Measurements from ENCODE around the gene MEN1.

- TF ChIP-seq, protein P1, sequence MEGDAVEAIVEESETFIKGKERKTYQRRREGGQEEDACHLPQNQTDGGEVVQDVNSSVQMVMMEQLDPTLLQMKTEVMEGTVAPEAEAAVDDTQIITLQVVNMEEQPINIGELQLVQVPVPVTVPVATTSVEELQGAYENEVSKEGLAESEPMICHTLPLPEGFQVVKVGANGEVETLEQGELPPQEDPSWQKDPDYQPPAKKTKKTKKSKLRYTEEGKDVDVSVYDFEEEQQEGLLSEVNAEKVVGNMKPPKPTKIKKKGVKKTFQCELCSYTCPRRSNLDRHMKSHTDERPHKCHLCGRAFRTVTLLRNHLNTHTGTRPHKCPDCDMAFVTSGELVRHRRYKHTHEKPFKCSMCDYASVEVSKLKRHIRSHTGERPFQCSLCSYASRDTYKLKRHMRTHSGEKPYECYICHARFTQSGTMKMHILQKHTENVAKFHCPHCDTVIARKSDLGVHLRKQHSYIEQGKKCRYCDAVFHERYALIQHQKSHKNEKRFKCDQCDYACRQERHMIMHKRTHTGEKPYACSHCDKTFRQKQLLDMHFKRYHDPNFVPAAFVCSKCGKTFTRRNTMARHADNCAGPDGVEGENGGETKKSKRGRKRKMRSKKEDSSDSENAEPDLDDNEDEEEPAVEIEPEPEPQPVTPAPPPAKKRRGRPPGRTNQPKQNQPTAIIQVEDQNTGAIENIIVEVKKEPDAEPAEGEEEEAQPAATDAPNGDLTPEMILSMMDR (IDR thresholded peaks at IDR 0.05), result no peak
- TF ChIP-seq POLR2AphosphoS5 (IDR thresholded peaks at IDR 0.05), result peak; percentile 60 to 68 (median 66)
Measured at GRCh38 chr11:64856382-64857227, 46.3 kb upstream of the MEN1 start.
